Activated CD8-positive, alpha-beta memory T cell treated with anti-CD3 and anti-CD28 coated beads for 1 hour (primary cell): ENCODE results near the gene STXBP2.
A peak's percentile ranks its signal among the peaks of the same experiment; 100 is the strongest.

ENCODE experiments used
- DNase-seq, 2 donors: peaks; one replicate each; pipeline ENCODE4 v3.0.0-alpha.2; 2020; ENCODE audit warnings: low read depth in 1 of 2; ENCODE audit errors: extremely low read depth in 1 of 2

The STXBP2 gene

DNA sequence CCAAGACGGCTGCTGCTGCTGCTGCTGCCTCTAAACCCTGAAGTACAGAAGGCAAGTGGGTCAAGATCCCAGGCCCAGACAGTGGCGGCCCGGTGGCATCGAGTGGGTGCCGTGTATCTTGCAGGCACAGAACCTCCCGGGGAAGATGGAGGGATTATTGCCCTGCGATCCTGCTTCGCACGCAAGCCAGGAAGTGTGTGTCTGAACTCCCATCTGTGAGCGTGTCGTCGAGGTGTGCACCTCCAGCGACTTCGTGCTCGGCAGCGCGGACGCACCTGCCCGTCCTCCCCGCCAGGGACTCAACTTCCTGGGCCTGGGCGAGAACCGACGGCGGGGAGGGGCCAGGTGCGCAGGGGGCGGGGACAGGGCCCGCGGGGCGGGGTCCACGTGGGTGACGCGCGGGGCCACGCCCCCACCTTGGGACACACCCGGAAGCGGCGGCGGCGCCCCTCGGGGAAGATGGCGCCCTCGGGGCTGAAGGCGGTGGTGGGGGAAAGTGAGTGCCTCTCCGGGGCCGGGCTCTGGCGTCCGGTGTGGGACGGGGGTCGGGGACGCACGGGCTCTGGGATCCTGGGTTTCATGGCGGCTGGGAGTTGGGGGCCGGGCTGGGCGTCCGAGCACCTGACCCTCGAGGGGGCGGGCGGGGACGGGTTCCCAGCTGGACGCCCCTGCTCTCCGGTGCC lies at the start of gene STXBP2:
STXBP2 (plus strand) TSS at position 420 of the 683 bp plus-strand sequence; CDS start at position 460, 40 bp downstream.
- DNase-seq, result peak; percentile 77 to 93

- no peak for DNase-seq
Measured at GRCh38 chr19:7589822-7590221, 47.1 kb upstream of the STXBP2 start.

GRCh38 chr19:7590256-7590655 lies 46.7 kb upstream of the STXBP2 start:
- DNase-seq, result no peak

- DNase-seq, result peak in 1 of 2 donors; percentile 22
Measured at GRCh38 chr19:7595466-7596133, 41.3 kb upstream of the STXBP2 start, which contains the start of gene CAMSAP3. Gene CAMSAP3 (plus strand): TSS chr19:7595863. CDS start chr19:7596003, 140 bp downstream.

- no peak for DNase-seq
Measured at GRCh38 chr19:7596211-7596937, 40.5 kb upstream of the STXBP2 start.

DNA sequence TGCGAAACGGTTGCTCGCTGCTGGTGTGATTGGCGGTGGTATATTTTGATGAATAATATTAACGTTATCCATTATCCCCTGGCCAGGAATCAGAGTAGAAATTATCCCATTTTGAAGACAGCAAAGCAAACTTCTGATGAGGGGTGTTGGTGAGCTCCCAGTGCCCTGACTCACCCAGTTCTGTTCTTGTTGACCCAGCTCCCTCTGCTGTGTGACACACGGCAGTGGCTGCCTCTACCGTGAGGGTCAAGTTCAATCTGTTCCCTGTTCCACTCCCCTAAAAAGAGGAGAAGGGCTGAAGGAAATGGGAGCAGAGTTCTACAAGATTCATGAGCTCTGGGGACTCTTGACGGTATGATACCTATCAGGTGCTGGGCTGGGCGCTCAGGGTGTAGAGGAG lies 39.2 kb upstream of the STXBP2 start:
- DNase-seq, result no peak

- no peak for DNase-seq
Measured at GRCh38 chr19:7598180-7598579, 38.7 kb upstream of the STXBP2 start.

GRCh38 chr19:7600721-7601120 lies 36.2 kb upstream of the STXBP2 start:
- DNase-seq, result no peak

DNA sequence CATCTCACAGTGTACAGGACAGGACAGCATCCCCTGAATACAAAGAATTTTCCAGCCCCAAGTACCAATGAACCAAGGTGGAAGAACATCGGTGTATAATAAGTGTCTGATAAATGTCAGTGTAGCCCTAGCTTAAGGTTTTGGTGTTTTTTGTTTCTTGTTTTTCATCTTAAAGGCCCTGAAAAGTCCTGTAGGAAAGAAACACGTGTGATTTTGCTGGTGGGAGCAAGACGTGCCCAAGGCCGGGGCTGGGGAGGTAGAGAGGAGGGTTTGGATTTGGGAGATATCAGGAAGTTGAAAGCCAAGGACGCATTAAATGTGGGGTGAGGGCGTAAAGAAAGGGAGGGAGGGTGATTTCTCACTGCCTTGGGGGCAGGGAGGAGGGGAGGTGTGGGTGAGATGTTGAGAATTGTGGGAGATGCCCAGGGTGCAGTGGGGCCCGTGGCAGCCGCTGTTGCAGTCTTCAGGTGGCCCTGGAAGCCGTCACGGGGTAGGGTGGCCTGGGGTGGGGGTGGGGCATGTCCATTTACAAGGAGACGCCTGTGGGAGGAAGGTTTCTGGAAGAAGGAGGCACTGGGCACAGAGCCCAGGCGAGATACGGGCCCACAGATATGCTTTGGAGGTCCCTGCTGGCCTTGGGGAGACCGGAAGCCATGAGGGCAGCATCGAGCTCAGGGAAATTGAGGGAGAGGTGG lies 34.5 kb upstream of the STXBP2 start:
- no peak for DNase-seq

- no peak for DNase-seq
Measured at GRCh38 chr19:7602935-7603497, 33.9 kb upstream of the STXBP2 start.

DNA sequence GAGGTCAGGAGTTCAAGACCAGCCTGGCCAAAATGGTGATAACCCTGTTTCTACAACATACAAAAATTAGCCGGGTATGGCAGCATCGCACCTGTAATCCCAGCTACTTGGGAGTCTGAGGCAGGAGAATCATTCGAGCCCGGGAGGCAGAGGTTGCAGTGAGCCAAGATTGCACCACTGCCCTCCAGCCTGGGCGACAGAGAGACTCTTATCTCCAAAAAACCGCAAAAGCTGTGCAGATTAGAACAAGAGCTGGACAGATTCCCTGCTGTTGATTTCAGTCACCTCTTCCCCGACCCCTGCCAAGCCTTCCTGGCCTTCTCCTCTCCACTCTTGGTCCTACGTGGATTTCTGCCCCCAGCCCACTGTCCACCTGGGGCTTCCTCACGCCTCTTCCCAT lies 33.0 kb upstream of the STXBP2 start:
- DNase-seq, result no peak

DNA sequence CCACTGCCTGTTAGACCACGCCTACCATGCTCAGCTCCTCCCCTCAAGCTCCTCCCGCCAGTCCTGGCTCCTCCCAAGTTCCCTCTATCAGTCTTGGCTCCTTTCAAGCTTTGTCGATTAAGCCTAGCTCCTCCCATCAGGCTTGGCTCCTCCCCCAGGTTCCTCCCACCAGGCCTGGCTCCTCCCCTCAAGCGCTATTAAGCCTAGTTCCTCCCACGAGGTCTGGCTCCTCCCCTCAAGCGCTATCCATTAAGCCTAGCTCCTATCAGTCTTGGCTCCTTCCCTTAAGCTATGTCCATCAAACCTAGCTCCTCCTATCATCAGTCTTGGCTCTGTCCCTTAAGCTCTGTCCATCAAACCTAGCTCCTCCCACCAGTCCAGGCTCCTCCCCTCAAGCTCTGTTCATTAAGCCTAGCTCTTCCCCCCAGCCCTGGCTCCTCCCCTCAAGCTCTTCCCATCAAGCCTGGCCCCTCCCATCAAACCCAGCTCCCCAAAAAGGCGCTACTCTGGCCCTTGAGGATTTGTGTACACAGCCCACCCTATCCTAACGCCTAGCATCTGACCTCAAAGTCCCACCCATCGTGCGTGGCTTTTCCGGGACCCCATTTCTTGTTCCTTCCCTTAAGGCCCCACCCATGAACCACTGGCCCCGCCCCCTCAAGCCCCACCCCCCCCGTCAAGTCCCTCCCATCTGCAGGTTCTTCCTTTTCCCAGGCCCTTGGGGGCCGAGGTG lies 31.3 kb upstream of the STXBP2 start:
- DNase-seq, result no peak

- no peak for DNase-seq
Measured at GRCh38 chr19:7606289-7606688, 30.6 kb upstream of the STXBP2 start.

GRCh38 chr19:7607212-7607873 lies 29.6 kb upstream of the STXBP2 start:
- no peak for DNase-seq

DNA sequence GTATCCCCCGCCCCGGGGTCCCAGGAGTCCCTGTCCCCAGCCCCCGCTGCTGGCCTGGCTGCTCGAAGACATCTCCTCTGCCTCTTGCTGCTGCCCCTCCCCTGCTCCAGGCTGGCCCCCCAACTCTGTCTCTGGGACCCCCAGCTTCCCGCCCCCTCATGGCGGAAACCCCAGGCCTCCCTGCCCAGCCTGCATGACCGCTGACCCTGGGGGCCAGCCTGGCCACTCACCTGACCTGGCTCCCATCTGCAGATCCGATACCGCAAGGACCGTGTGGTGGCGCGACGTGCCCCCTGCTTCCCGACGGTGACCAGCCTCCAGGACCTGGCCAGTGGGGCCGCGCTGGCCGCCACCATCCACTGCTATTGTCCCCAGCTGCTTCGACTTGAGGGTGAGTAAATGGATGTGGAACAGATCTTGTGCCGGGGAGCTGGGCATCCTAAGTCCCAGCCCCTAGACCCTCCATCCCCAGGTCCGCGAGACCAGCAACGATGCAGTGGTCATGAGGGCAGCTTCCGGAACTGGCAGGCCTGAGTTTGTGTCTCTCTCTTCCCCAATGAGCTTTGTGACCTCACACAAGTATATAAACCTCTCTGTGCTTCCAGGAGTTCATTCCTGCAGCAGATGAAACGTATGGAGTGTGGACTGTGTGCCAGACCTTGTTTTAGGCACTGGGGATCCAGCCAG lies 28.9 kb upstream of the STXBP2 start:
- DNase-seq, result no peak

- no peak for DNase-seq
Measured at GRCh38 chr19:7610491-7611240, 26.2 kb upstream of the STXBP2 start.

GRCh38 chr19:7611541-7612279 lies 25.2 kb upstream of the STXBP2 start:
- no peak for DNase-seq
